Osteoblast (primary cell): ENCODE data around the gene MELTF. TPM values are rescaled to one million over a fixed set of nuclear protein-coding genes. Genes with fewer than 3 reads are reported as not detected.

Source experiments
- DNase-seq: peaks from one replicate; pipeline ENCODE4 v3.0.0; 2011; ENCODE audit warnings: low spot score, mixed read lengths; ENCODE audit not compliant: insufficient read length; ENCODE audit errors: missing footprints
- H2AFZ ChIP-seq: 2 replicates; pipeline ENCODE4 v1.6.0; 2011; ENCODE audit warnings: mild to moderate bottlenecking, low read length
- H3K27ac ChIP-seq: 2 replicates; pipeline ENCODE4 v1.5.1; 2011; ENCODE audit warnings: mild to moderate bottlenecking, low read depth, low read length, moderate library complexity
- H3K27me3 ChIP-seq: 2 replicates; pipeline ENCODE4 v1.6.0; 2012; ENCODE audit warnings: mild to moderate bottlenecking, control low read depth, inconsistent platforms, low read length, moderate library complexity; ENCODE audit not compliant: insufficient read depth
- H3K36me3 ChIP-seq: 2 replicates; pipeline ENCODE4 v1.5.1; 2011; ENCODE audit warnings: mild to moderate bottlenecking, low read length, control low read depth, moderate library complexity; ENCODE audit not compliant: insufficient read depth
- H3K4me1 ChIP-seq: 2 replicates; pipeline ENCODE4 v1.5.1; 2011; ENCODE audit warnings: mild to moderate bottlenecking, low read length, control low read depth, moderate library complexity; ENCODE audit not compliant: insufficient read depth
- H3K4me2 ChIP-seq: 2 replicates; pipeline ENCODE4 v1.6.0; 2011; ENCODE audit warnings: mild to moderate bottlenecking, low read length; ENCODE audit not compliant: insufficient read depth
- H3K4me3 ChIP-seq: fragments of 200-600 bp; sonication (generic); 3 replicates; pipeline ENCODE4 v1.5.1; 2012; ENCODE audit warnings: mild to moderate bottlenecking, low read length, inconsistent platforms; ENCODE audit not compliant: insufficient read depth
- H3K79me2 ChIP-seq: 2 replicates; pipeline ENCODE4 v1.6.0; 2012; ENCODE audit warnings: mild to moderate bottlenecking, low read length, control low read depth, inconsistent platforms; ENCODE audit not compliant: insufficient read depth
- H3K9me3 ChIP-seq: 2 replicates; pipeline ENCODE4 v1.5.1; 2011; ENCODE audit warnings: low read depth, low read length, control low read depth
- H4K20me1 ChIP-seq: 2 replicates; pipeline ENCODE4 v1.6.0; 2012; ENCODE audit warnings: mild to moderate bottlenecking, low read length, control low read depth; ENCODE audit not compliant: insufficient read depth
- CTCF ChIP-seq: IDR thresholded peaks from 2 replicates; pipeline ENCODE4 v1.5.1; 2011; ENCODE audit warnings: mild to moderate bottlenecking, low read depth, low read length, moderate library complexity; ENCODE audit errors: extremely low read depth
- total RNA-seq: library from RNA; depleted of rRNA; stranded (reverse); fragments of >200 nt; gene quantifications from 2 replicates; pipeline ENCODE4 v1.2.3, GENCODE V29; 2012

The MELTF gene
- 2.4 and 5.1 TPM in 2 replicates for total RNA-seq

GRCh38 chr3:197029511-197030167 is at the start of gene MELTF:
Gene MELTF (minus strand): TSS chr3:197029817. CDS start chr3:197029702, 115 bp downstream.
- peak; percentile 49 for TF ChIP-seq CTCF
- no peaks in the 10 kb centered on the region for H3K79me2 ChIP-seq
- no peaks in the 10 kb centered on the region for H4K20me1 ChIP-seq
- peak within 1 kb of the TSS; percentile 76 for H3K4me2 ChIP-seq
- peak within 1 kb of the TSS; percentile 78 for H3K27ac ChIP-seq
- no peaks in the 10 kb centered on the region for H3K27me3 ChIP-seq
- peak within 1 kb of the TSS; percentile 86 for H2AFZ ChIP-seq
- H3K4me1 ChIP-seq, result peaks cover 25% of the 10 kb centered on the region
- no peaks in the 10 kb centered on the region for H3K9me3 ChIP-seq
- no peaks in the 10 kb centered on the region for H3K36me3 ChIP-seq
- peak within 1 kb of the TSS; percentile 65 for H3K4me3 ChIP-seq
- peak; percentile 99 for DNase-seq

GRCh38 chr3:197076415-197076814 is 46.8 kb upstream of the MELTF start:
- Histone ChIP-seq H4K20me1 (no peaks in the 10 kb centered on the region), H3K36me3 (peaks cover 28% of the 10 kb centered on the region), H3K4me2 (no peak overlapping the region), H3K27me3 (no peaks in the 10 kb centered on the region), H3K4me3 (no peak overlapping the region), H3K79me2 (no peaks in the 10 kb centered on the region), H2AFZ (no peak overlapping the region), H3K27ac (no peak overlapping the region), H3K4me1 (no peaks in the 10 kb centered on the region), H3K9me3 (no peaks in the 10 kb centered on the region)
- no peak for TF ChIP-seq CTCF
- no peak for DNase-seq

GRCh38 chr3:197068077-197068476 is 38.5 kb upstream of the MELTF start:
- no peak for DNase-seq
- Histone ChIP-seq H2AFZ (no peak overlapping the region), H3K79me2 (no peaks in the 10 kb centered on the region), H3K27ac (no peak overlapping the region), H3K4me1 (no peaks in the 10 kb centered on the region), H3K36me3 (peaks cover 23% of the 10 kb centered on the region), H3K9me3 (no peaks in the 10 kb centered on the region), H4K20me1 (no peaks in the 10 kb centered on the region), H3K27me3 (no peaks in the 10 kb centered on the region), H3K4me2 (no peak overlapping the region), H3K4me3 (no peak overlapping the region)
- TF ChIP-seq CTCF, result no peak

GRCh38 chr3:197064771-197065170 is 35.2 kb upstream of the MELTF start:
- Histone ChIP-seq H3K36me3 (peaks cover 24% of the 10 kb centered on the region), H4K20me1 (no peaks in the 10 kb centered on the region), H3K79me2 (no peaks in the 10 kb centered on the region), H2AFZ (no peak overlapping the region), H3K4me2 (no peak overlapping the region), H3K4me3 (no peak overlapping the region), H3K9me3 (no peaks in the 10 kb centered on the region), H3K27me3 (no peaks in the 10 kb centered on the region), H3K4me1 (no peaks in the 10 kb centered on the region), H3K27ac (no peak overlapping the region)
- DNase-seq, result no peak
- TF ChIP-seq CTCF, result no peak
